CD4-positive, alpha-beta T cell treated with Interleukin-4 for 1 hour (primary cell): ENCODE measurements around the gene ABCC1.
A peak's percentile ranks its signal among the peaks of the same experiment; 100 is the strongest.
"Not testable (repeated sequence)": the region's sequence is repeated elsewhere in the genome, so short reads cannot be mapped to it uniquely, and the experiment has no call there.

ENCODE experiments used
- DNase-seq, 2 donors: peaks; one replicate each; pipeline ENCODE4 v3.0.0-alpha.2; 2020 to 2022

The ABCC1 gene

GRCh38 chr16:15949210-15950160, at the start of gene ABCC1:
ABCC1 (plus strand) TSS chr16:15949616; CDS start chr16:15949752, 136 bp downstream.
- DNase-seq: peak; percentile 25 to 72

DNA sequence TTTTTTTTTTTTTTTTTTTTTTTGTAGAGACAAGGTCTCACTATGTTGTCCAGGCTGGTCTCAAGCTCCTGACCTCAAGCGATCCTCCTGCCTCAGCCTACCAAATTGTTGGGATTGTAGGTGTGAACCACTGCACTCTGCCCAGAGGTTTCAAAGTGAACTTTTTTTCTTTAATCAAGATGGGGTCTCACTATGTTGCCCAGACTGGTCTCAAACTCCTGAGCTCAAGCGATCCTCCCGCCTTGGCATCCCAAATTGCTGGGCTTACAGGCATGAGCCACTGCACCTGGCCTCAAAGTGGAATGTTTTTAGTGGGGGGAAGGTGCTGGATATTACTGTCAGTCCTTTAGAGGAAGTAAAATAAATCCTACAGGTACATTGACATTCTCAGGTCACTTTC, 49.1 kb upstream of the ABCC1 start:
- DNase-seq: no peak

DNA sequence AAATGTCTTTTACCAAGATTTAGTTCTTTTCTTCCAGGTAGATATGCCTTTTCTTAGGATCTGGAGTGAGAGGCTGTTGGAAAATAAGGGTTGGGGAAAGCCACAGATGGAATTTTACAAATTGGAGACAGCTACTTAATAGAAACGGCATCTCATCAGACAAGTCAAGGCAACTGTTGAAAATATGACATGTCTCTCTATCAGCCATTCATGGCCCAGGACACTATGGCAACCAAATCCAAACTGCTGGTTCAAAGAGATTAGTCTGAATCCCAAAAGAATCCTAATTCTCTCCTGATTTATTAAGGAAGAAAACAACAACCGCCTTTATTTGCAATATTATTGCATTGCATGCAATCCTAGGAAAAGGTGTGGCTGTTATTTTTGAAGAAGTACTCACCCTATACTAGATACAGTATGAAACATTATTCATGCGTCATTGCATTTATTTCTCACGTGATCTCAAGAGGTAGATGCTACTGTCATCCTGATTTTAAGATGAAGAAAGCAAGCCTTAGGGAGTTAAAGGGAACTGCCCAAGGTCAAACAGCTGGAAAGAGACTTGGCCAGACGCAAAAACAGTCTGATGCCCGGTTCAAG, 48.4 kb upstream of the ABCC1 start:
- DNase-seq: no peak

- DNase-seq: no peak
These were observed 45.5 kb upstream of the ABCC1 start for GRCh38 chr16:15903960-15904359.

GRCh38 chr16:15906439-15906838, 43.0 kb upstream of the ABCC1 start:
- DNase-seq: no peak

- DNase-seq: peak; percentile 39 to 66
These were observed 41.4 kb upstream of the ABCC1 start for GRCh38 chr16:15907863-15908478.

- DNase-seq: no peak
These were observed 38.2 kb upstream of the ABCC1 start for GRCh38 chr16:15911198-15911597.

DNA sequence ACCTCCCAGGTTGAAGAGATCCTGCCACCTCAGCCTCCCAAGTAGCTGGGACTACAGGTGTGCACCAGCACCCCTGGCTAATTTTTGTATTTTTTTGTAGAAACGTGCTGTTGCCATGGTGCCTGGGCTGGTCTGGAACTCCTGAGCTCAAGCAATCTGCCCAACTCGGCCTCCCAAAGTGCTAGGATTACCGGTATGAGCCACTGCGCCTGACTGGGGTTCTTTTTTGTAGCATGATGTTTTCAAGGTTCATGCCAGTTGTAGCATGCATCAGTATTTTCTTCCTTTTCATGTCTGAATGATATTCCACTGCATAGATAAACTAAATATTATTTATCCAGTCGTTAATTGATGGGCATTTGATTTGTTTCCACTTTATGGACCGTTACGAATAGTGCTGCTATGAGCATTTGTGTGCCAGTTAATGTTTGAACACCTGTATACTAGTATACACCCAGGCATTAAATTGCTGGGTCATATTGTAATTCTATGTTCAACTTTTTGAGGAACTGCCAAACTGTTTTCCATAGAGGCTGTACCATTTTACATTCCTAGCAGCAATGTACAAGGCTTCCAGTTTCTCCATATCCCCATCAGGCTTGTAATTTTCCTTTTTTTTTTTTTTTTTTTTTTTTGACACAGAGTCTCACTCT, 36.2 kb upstream of the ABCC1 start:
- no peak for DNase-seq

DNA sequence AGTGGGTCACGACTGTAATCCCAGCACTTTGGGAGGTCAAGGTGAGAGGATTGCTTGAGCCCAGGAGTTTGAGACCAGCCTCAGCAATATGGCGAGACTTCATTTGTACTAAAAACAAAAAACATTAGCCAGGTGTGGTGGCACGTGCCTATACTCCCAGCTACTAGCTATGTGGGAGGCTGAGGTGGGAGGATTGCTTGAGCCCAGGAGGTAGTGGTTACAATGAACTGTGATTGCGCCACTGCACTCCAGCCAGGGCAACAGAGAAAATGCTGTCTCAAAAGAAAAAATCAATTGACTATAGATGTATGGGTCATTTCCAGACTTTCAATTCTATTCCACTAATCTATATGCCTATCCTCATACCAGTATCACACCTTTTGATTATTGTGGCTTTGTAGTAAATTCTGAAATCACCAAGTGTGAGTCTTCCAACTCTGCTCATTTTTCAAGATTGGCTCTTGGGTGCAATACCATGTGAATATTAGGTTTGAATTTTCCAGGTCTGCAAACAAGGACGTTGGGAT, 33.8 kb upstream of the ABCC1 start:
- DNase-seq: no peak

DNA sequence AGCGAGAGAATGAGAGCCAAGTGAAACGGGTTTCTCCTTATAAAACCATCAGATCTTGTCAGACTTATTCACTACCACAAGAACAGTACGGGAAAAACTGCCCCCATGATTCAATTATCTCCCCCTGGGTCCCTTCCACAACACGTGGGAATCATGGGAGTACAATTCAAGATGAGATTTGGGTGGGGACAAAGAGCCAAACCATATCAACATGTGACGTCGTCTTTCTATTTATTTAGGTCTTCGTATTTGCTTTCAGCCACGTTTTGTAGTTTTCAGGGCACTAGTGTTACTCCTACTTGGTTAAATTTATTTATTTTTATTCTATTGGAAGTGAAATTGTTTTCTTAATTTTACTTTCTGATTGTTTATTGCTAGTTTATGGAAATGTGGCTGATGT, 33.1 kb upstream of the ABCC1 start:
- no peak for DNase-seq

GRCh38 chr16:15918314-15918713, 31.1 kb upstream of the ABCC1 start:
- DNase-seq: not testable (repeated sequence)

DNA sequence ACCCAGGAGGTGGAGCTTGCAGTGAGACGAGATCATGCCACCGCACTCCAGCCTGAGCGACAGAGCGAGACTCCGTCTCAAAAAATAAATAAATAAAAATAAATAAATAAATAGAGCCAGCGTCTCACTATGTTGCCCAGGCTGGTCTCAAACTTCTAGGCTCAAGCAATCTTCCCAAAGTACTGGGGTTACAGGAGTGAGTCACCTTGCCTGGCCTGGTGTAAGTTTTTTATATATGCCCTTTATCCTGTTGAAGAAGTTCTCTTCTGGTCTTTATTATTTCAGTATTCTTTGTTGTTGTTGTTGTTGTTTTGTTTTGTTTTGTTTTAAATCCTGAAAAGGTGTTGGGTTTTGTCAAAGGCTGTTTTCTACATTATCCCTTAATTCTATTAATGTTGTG, 30.1 kb upstream of the ABCC1 start:
- DNase-seq: no peak

DNA sequence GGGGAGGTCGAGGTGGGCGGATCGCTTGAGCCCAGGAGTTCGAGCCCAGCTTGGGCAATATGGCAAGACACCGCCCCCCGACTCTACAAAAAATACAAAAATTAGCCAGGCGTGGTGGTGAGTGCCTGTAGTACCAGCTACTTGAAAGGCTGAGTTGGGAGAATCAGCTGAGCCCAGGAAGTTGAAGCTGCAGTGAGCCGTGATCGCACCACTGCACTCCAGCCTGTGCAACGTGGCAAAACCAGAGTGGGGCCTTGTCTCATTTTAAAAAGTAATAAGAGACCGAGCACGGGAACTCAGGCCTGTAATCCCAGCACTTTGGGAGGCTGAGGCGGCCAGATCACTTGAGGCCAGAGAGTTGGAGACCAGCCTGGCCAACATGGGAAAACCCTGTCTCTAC, 24.4 kb upstream of the ABCC1 start:
- DNase-seq: no peak

DNA sequence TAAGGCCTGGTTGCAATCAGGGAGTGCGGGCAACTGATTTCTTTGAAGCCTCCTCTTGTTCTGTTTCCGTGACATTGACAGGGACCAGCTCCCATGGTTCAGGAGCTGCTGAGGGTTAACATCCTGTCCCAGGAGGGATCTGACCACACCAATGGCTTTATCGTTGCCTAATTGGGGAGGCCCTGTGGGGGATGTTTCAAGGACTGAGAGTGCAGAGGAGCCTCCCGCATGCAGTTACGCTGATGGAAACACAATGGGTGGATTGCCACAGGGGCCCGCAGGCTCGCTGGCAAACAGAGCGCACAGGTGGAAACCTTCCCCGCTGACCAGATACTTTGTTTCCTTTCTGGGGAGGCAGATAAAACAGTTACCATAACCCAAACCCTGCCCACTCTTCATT, 23.8 kb upstream of the ABCC1 start:
- DNase-seq: no peak

- DNase-seq: no peak
These were observed 20.9 kb upstream of the ABCC1 start for GRCh38 chr16:15928261-15929104.

GRCh38 chr16:15932939-15933338, 16.5 kb upstream of the ABCC1 start:
- DNase-seq: no peak

DNA sequence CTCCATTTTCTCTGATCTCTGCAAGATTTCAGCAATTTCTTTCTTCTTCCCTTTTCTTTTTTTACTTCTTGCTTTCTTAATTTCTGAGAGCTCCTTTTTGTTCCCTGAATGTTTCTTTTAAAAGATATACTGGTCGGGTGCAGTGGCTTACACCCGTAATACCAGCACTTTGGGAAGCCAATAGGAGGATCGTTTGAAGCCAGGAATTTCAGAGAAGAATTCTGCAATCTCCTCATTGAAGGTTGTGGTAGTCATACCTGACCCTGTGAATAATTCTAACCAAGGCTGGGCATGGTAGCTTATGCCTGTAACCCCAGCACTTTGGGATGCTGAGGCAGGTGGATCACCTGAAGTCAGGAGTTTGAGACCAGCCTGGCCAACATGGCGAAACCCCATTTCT, 15.6 kb upstream of the ABCC1 start:
- no peak for DNase-seq

DNA sequence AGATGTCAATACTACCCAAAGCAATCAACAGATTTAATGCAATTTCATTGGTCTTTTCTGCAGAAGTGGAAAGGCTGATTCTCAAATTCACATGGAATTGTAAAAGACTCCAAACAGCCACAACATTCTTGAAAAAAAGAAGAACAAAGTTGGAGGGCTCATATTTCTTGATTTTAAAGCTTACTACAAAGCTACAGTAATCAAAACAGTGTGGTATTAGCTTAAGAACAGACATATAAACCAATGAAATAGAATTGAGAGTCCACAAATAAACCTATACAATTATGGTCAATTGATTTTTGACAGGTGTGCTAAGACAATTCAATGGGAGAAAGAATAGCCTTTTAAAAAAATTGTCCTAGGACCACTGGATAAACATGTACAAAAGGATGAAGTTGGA, 14.4 kb upstream of the ABCC1 start:
- DNase-seq: no peak

GRCh38 chr16:15936809-15937208, 12.6 kb upstream of the ABCC1 start:
- peak in 1 of 2 donors; percentile 35 for DNase-seq

DNA sequence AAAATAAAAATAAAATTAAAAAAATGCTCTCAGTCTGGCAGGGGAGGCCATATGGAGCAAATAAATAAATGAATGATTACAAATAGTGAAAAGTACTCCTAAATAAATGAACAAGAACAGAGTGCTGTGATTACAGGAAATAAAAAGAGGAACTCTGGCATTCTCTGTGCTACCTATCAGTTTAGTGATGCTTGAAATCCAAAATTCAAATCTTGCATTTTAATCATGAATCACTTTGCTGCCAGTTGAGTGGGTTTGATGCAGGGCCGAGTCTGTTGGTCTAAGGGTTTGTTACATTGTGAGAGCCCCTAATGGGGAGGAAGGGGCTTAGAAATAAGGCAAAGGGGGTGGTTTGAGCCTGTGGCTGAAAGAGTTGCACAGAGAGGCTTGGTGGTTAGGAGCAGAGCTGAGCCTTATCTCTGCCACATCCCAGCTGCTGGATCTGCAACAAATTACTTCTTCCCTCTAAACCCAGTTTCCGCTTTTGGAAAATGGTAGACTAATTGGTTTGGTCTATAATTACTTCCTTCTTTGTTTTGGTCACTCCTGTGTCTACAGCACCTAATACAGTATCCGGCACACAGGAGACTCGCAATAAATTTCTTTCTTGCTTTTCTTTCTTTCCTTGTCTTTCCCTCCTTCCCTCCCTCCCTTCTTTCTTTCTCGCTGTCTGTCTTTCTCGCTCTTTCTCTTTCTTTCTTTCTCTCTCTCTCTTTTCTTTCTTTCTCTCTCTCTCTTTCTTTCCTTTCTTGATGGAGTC, 6.3 kb upstream of the ABCC1 start:
- no peak for DNase-seq
